ENCODE data around the gene ERC1.
"Not testable (repeated sequence)": the region's sequence is repeated elsewhere in the genome, so short reads cannot be mapped to it uniquely, and the experiment has no call there.

ERC1 gene

GRCh38 chr12:1073652-1074051, 82.6 kb downstream of the ERC1 start:
- no peak for DNase-seq (ENCODE audit: low read depth, low spot score)

- DNase-seq (ENCODE audit: low read depth, low spot score), result no peak
Measured at GRCh38 chr12:1077036-1077803, 86.2 kb downstream of the ERC1 start.

GRCh38 chr12:1078002-1078401, 87.0 kb downstream of the ERC1 start:
- DNase-seq (ENCODE audit: low read depth, low spot score), result no peak

- DNase-seq (ENCODE audit: low read depth, low spot score), result no peak
Measured at GRCh38 chr12:1080520-1081223, 89.6 kb downstream of the ERC1 start.

- peak; percentile 33 for DNase-seq (ENCODE audit: low read depth, low spot score)
Measured at GRCh38 chr12:1083151-1083888, 92.3 kb downstream of the ERC1 start.

- no peak for DNase-seq (ENCODE audit: low read depth, low spot score)
Measured at GRCh38 chr12:1083889-1084262, 92.9 kb downstream of the ERC1 start.

GRCh38 chr12:1091350-1091749, 100.3 kb downstream of the ERC1 start:
- DNase-seq (ENCODE audit: low read depth, low spot score), result no peak

- DNase-seq (ENCODE audit: low read depth, low spot score), result peak; percentile 41
Measured at GRCh38 chr12:1093166-1093751, 102.2 kb downstream of the ERC1 start.

- DNase-seq (ENCODE audit: low read depth, low spot score), result no peak
Measured at GRCh38 chr12:1094714-1095113, 103.7 kb downstream of the ERC1 start.

- no peak for DNase-seq (ENCODE audit: low read depth, low spot score)
Measured at GRCh38 chr12:1099158-1099557, 108.1 kb downstream of the ERC1 start.

GRCh38 chr12:1099618-1100017, 108.6 kb downstream of the ERC1 start:
- DNase-seq (ENCODE audit: low read depth, low spot score), result not testable (repeated sequence)

GRCh38 chr12:1102115-1102514, 111.1 kb downstream of the ERC1 start:
- DNase-seq (ENCODE audit: low read depth, low spot score), result no peak

GRCh38 chr12:1102791-1103450, 111.9 kb downstream of the ERC1 start:
- no peak for DNase-seq (ENCODE audit: low read depth, low spot score)

GRCh38 chr12:1103632-1104031, 112.6 kb downstream of the ERC1 start:
- DNase-seq (ENCODE audit: low read depth, low spot score), result no peak

GRCh38 chr12:1104088-1104800, 113.2 kb downstream of the ERC1 start:
- no peak for DNase-seq (ENCODE audit: low read depth, low spot score)

GRCh38 chr12:1107669-1108068, 116.6 kb downstream of the ERC1 start:
- no peak for DNase-seq (ENCODE audit: low read depth, low spot score)

GRCh38 chr12:1108276-1108675, 117.3 kb downstream of the ERC1 start:
- no peak for DNase-seq (ENCODE audit: low read depth, low spot score)

GRCh38 chr12:1115484-1116231, 124.6 kb downstream of the ERC1 start:
- DNase-seq (ENCODE audit: low read depth, low spot score), result no peak

GRCh38 chr12:1117371-1117770, 126.3 kb downstream of the ERC1 start:
- no peak for DNase-seq (ENCODE audit: low read depth, low spot score)

GRCh38 chr12:1117970-1118563, 127.0 kb downstream of the ERC1 start:
- DNase-seq (ENCODE audit: low read depth, low spot score), result peak; percentile 69
